Measurements from ENCODE around the gene RASGEF1B. TPM values are rescaled to one million over a fixed set of nuclear protein-coding genes. Genes with fewer than 3 reads are reported as not detected.
"Not testable (repeated sequence)": the region's sequence is repeated elsewhere in the genome, so short reads cannot be mapped to it uniquely, and the experiment has no call there.

RASGEF1B gene
- polyA plus RNA-seq, 4 donors, result 9.5 to 12.7 (median 11.3) TPM

- no peak for DNase-seq (ENCODE audit: low read depth in 4 of 4, low spot score in 2 of 4)
These were observed 35.6 kb downstream of the RASGEF1B start for GRCh38 chr4:81436096-81436495.

- DNase-seq (ENCODE audit: low read depth in 4 of 4, low spot score in 2 of 4), result no peak
These were observed 38.9 kb downstream of the RASGEF1B start for GRCh38 chr4:81432825-81433224.

GRCh38 chr4:81431971-81432370 is 39.7 kb downstream of the RASGEF1B start:
- no peak for DNase-seq (ENCODE audit: low read depth in 4 of 4, low spot score in 2 of 4)

DNA sequence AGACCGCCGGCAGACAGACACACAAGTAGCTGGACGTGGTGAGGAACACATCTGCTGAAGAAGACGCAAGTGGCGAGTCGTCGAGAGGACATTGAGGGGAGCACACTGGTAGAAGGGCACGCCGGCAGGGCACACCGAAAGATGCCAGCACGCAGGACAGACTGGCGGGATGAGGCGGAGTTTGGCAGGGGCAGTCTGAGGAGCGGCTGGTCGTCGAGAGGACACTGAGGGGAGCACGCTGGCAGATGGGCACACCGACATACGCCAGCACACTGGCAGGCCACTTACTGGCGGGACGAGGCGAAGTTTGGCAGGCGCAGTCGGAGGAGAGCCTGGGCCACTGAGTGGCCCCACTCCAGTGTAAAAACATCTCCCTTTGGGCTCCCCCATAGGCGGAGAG is 42.1 kb downstream of the RASGEF1B start:
- DNase-seq (ENCODE audit: low read depth in 4 of 4, low spot score in 2 of 4), result no peak

DNA sequence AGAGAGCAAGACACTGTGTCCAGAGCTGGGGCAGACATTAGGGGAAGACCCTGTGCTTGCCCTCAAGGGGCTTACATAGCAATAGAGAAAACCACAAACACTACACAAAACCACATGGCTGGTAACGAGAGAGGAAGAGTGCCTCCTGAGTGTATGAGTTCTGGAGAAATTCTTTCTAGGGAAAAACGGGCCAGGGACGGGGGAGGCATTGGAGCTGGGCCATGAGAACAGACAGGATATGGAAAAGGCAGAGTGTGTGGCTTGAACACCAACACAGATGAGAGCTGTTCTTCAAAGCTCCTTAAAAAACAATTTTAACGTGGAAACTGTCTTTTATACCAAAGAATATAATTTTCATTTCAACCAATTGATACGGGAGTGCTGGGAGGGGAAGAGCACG is 42.7 kb downstream of the RASGEF1B start:
- no peak for DNase-seq (ENCODE audit: low read depth in 4 of 4, low spot score in 2 of 4)

GRCh38 chr4:81428002-81428401 is 43.7 kb downstream of the RASGEF1B start:
- no peak for DNase-seq (ENCODE audit: low read depth in 4 of 4, low spot score in 2 of 4)

- DNase-seq (ENCODE audit: low read depth in 4 of 4, low spot score in 2 of 4), result no peak
These were observed 44.3 kb downstream of the RASGEF1B start for GRCh38 chr4:81427344-81427821.

- no peak for DNase-seq (ENCODE audit: low read depth in 4 of 4, low spot score in 2 of 4)
These were observed 44.9 kb downstream of the RASGEF1B start for GRCh38 chr4:81426770-81427289.

GRCh38 chr4:81424816-81425755 is 46.6 kb downstream of the RASGEF1B start:
- no peak for DNase-seq (ENCODE audit: low read depth in 4 of 4, low spot score in 2 of 4)

DNA sequence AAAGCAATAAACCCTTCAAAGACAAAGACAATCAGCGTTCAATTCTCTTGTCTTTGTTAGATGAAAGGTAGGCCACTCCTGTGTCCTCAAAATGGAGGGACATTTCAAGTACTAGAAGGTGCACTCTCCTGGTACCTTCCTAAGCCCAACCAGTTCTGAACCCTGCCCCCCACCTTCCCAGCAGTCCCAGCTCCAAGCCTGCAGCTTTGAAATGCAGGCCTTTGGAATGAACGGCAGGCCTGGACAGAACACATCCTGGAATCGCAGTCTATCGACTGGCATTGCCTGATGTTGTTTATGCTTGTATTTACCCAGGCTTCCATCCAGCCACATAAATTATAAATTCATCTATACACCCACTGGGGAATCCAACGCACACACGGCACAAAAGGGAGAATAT is 47.4 kb downstream of the RASGEF1B start:
- no peak for DNase-seq (ENCODE audit: low read depth in 4 of 4, low spot score in 2 of 4)

- DNase-seq (ENCODE audit: low read depth in 4 of 4, low spot score in 2 of 4), result no peak
These were observed 49.1 kb downstream of the RASGEF1B start for GRCh38 chr4:81422595-81422994.

GRCh38 chr4:81421346-81422218 is 50.1 kb downstream of the RASGEF1B start:
- no peak for DNase-seq (ENCODE audit: low read depth in 4 of 4, low spot score in 2 of 4)

DNA sequence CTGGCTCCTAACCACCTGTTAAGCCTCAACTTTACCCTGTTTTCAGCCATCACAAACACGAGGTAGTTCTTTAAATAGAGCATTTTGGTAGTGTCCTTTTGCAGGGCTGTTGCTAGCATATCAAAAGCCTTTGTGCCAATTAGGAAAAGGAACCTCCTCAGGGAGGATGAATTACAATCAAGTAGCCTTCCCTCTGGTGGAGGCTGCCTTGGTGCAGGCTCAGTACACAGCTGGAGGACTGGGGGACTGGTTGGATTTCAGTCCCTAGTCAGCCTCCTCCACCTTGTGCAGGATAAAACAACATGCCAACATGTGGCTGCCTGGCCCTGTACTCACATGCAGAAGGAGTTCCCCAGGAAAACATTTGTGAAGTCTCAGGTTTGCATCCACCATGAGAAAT is 53.1 kb downstream of the RASGEF1B start:
- DNase-seq (ENCODE audit: low read depth in 4 of 4, low spot score in 2 of 4), result no peak

DNA sequence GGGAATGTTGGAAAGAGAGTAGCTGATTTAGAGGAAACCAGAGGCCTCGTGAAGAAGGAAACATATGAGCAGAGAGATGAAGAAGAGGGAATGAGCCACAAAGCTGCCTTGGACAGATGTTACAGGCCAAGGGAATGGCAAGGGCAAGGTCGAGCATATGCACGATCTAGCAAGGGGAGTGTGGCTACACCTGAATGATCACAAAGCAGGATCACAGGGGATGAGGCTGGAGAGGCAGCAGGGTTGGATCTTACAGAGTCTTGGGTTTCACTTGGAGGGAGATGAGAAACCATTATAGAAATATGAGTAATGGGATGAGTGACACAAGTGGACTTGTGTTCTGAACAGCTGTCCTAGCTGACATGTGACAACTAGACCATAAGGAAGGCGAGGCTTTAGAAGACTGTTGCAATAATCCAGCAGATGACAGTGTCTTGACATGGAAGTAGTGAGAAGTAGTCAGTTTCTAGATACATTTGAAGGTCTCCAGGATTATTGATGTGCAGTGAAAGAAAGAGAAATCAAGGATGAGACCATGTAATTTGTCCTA is 58.7 kb downstream of the RASGEF1B start:
- no peak for DNase-seq (ENCODE audit: low read depth in 4 of 4, low spot score in 2 of 4)

DNA sequence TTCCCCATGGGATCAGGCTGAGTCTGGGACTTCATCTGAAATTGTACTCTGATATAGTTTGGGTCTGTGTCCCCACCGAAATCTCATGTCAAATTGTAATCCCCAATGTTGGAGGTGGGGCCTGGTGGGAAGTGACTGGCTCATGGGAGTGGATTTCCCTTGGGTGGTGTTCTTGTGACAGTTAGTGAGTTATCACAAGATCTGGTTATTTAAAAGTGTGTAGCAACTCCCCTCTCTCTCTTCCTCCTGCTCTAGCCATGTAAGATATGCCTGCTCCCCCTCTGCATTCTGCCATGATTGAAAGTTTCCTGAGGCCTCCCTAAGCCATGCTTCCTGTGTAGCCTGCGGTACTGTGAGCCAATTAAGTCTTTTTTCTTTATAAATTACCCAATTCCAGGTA is 61.0 kb downstream of the RASGEF1B start:
- no peak for DNase-seq (ENCODE audit: low read depth in 4 of 4, low spot score in 2 of 4)

DNA sequence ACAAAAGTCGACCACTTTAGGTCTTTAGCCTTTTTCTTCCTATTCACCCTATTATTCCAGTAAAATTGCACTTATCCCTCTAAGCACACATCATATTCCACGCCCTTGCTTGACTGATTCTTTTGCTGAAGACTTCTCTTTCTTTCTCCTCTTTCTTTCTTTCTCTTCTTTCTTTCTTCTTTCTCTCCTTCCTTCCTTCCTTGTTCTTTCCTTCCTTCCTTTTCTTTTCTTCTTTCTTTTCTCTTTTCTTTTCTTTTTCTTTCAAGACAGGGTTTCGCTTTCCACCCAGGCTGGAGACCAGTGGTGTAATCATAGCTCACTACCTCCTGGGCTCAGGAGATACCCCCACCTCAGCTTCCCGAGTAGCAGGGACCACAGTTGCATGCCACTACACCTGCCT is 61.9 kb downstream of the RASGEF1B start:
- no peak for DNase-seq (ENCODE audit: low read depth in 4 of 4, low spot score in 2 of 4)

- DNase-seq (ENCODE audit: low read depth in 4 of 4, low spot score in 2 of 4), result no peak
These were observed 63.4 kb downstream of the RASGEF1B start for GRCh38 chr4:81408341-81408740.

- no peak for DNase-seq (ENCODE audit: low read depth in 4 of 4, low spot score in 2 of 4)
These were observed 64.0 kb downstream of the RASGEF1B start for GRCh38 chr4:81407726-81408125.

GRCh38 chr4:81406481-81406880 is 65.2 kb downstream of the RASGEF1B start:
- not testable (repeated sequence) for DNase-seq (ENCODE audit: low read depth in 4 of 4, low spot score in 2 of 4)

GRCh38 chr4:81405900-81406401 is 65.8 kb downstream of the RASGEF1B start:
- DNase-seq (ENCODE audit: low read depth in 4 of 4, low spot score in 2 of 4), result peak; percentile 65 to 83 (median 72)

DNA sequence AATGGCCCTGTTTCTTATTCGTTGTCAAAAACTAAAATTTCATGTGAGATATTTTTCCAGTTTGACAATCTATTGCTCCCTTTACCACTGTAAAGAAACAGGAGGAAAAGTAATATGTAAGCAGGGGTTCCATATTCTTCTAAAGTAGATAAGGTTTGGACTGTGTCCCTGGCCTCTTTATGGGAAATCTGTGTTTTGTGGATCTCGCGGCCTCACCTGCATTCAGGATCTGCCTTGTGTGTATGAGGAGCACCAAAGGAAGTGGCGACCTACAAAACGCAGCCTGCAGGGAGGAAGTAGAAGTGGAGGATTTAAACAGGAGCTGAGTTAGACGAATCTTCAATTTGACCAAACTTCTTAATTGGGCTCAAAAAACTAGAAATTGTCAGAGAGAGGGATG is 67.0 kb downstream of the RASGEF1B start:
- no peak for DNase-seq (ENCODE audit: low read depth in 4 of 4, low spot score in 2 of 4)
